AG04450 (cell line): ENCODE measurements around the gene SLC1A7. TPM values are rescaled to one million over a fixed set of nuclear protein-coding genes. Genes with fewer than 3 reads are reported as not detected.

Experiments
- CTCF ChIA-PET: fragments of 300-600, 350-600 bp; formaldehyde crosslinking; extraction: SDS; loops from one replicate; lab custom pipeline; 2022; ENCODE audit warnings: antibody characterized with exemption, inconsistent platforms; lab: Charles Lee
- POLR2A ChIA-PET: fragments of 350-600 bp; formaldehyde crosslinking; extraction: SDS; loops from one replicate; lab custom pipeline; 2021; ENCODE audit warnings: antibody characterized with exemption, inconsistent platforms; lab: Yijun Ruan, JAX
- DNase-seq: peaks from one replicate; pipeline ENCODE4 v3.0.0-alpha.2; 2011; ENCODE audit warnings: low read depth, low spot score
- H3K27ac ChIP-seq: one replicate; pipeline ENCODE4 v1.5.1; 2012; ENCODE audit warnings: low read depth, low read length, control low read depth
- H3K27me3 ChIP-seq: one replicate; pipeline ENCODE4 v1.6.0; 2012; ENCODE audit warnings: low read length; ENCODE audit not compliant: control insufficient read depth, insufficient read depth
- H3K4me3 ChIP-seq: 2 replicates; pipeline ENCODE4 v1.5.1; 2011; ENCODE audit warnings: mild to moderate bottlenecking, low read depth, low read length, control low read depth
- H3K9me3 ChIP-seq: 2 replicates; pipeline ENCODE4 v1.5.1; 2012; ENCODE audit warnings: low read length; ENCODE audit not compliant: control insufficient read depth, insufficient read depth
- CTCF ChIP-seq: IDR thresholded peaks from 2 replicates; pipeline ENCODE4 v1.5.1; 2011; ENCODE audit warnings: low read depth, low read length, control low read depth, inconsistent platforms
- polyA plus RNA-seq: library from polyadenylated mRNA; depleted of rRNA; stranded (reverse); fragments of >200 nt; gene quantifications from 2 replicates; pipeline ENCODE4 v1.2.3, GENCODE V29; 2011

Gene SLC1A7
- polyA plus RNA-seq, 1 experiment: 0.11 TPM

GRCh38 chr1:53129891-53130597, 12.4 kb downstream of the SLC1A7 start:
- ChIA-PET CTCF (interaction anchor here (1.1 kb wide), 1 partner anchor 57 kb away, joined by 3 read pairs; no protein-coding TSS in a partner anchor), POLR2A (interaction anchor here (1.0 kb wide), 1 partner anchor 16 kb away, joined by 4 read pairs; no protein-coding TSS in a partner anchor)
- DNase-seq: no peak
- H3K4me3 ChIP-seq: no peak overlapping the region
- H3K9me3 ChIP-seq: peaks cover 5% of the 10 kb centered on the region; the same call in 1 of the 2 replicates
- no peak for TF ChIP-seq CTCF
- H3K27ac ChIP-seq: no peak overlapping the region
- no peaks in the 10 kb centered on the region for H3K27me3 ChIP-seq

GRCh38 chr1:53128401-53128800, 14.0 kb downstream of the SLC1A7 start:
- H3K4me3 ChIP-seq: no peak overlapping the region

GRCh38 chr1:53127546-53127945, 14.9 kb downstream of the SLC1A7 start:
- ChIA-PET POLR2A (interaction anchor here (1.0 kb wide), 1 partner anchor 19 kb away, joined by 4 read pairs; no protein-coding TSS in a partner anchor), CTCF (no interaction called here)
- no peak overlapping the region for H3K27ac ChIP-seq
- H3K27me3 ChIP-seq: no peaks in the 10 kb centered on the region
- DNase-seq: no peak
- no peak for TF ChIP-seq CTCF
- no peak overlapping the region for H3K4me3 ChIP-seq
- peaks cover 5% of the 10 kb centered on the region; the same call in 1 of the 2 replicates for H3K9me3 ChIP-seq

More at GRCh38 chr1:53128401-53128800, 14.0 kb downstream of the SLC1A7 start:
- CTCF ChIA-PET: no interaction called here
- no peak for DNase-seq
- no peaks in the 10 kb centered on the region for H3K27me3 ChIP-seq
- POLR2A ChIA-PET: no interaction called here
- TF ChIP-seq CTCF: no peak
- no peak overlapping the region for H3K27ac ChIP-seq
- peaks cover 5% of the 10 kb centered on the region; the same call in 1 of the 2 replicates for H3K9me3 ChIP-seq

GRCh38 chr1:53126495-53126894, 15.9 kb downstream of the SLC1A7 start:
- H3K9me3 ChIP-seq: peaks cover 5% of the 10 kb centered on the region; the same call in 1 of the 2 replicates
- H3K27me3 ChIP-seq: no peaks in the 10 kb centered on the region
- ChIA-PET POLR2A (no interaction called here), CTCF (no interaction called here)
- H3K4me3 ChIP-seq: no peak overlapping the region
- no peak for TF ChIP-seq CTCF
- H3K27ac ChIP-seq: no peak overlapping the region
- no peak for DNase-seq
